ENCODE results near the gene ZACN. TPM values are rescaled to one million over a fixed set of nuclear protein-coding genes. Genes with fewer than 3 reads are reported as not detected.

Gene ZACN
- total and polyA plus RNA-seq, 2 donors (not counting 3 experiments of a cell fraction or from before 2014, with no cell fraction given), result 0.18 TPM; not detected in 1

GRCh38 chr17:76046064-76046463 is 32.9 kb upstream of the ZACN start:
- CTCF ChIA-PET, result interaction anchor here (1.5 to 2.1 kb wide), 2 partner anchors 13 to 32 kb away, joined by 3 to 8 read pairs; no protein-coding TSS in a partner anchor
- H4K20me1 ChIP-seq (replicated peaks; ENCODE audit: control insufficient read depth, extremely low read depth, insufficient read depth, low read length), result no peaks in the 10 kb centered on the region
- no TSS peak for BruUV-seq (replicated peaks)
- H3K36me3 ChIP-seq (ENCODE audit: control insufficient read depth in 2 of 2, extremely low read depth in 1 of 2, insufficient read depth in 2 of 2, low read length in 2 of 2), result peaks cover 19 to 58% of the 10 kb centered on the region in 2 experiments
- intact Hi-C loops (cut with micrococcal nuclease), result no loop called here
- H3K9me1 ChIP-seq (replicated peaks; ENCODE audit: control insufficient read depth, extremely low read depth, insufficient read depth, low read length), result no peaks in the 10 kb centered on the region
- H3K4me2 ChIP-seq (ENCODE audit: insufficient read depth, low read length), result no peak overlapping the region
- FAIRE-seq, result no peak
- no peak for DNase-seq (ENCODE audit: low read depth, low spot score)
- POLR2A ChIA-PET, result no interaction called here
- peaks cover 5% of the 10 kb centered on the region for H3K79me2 ChIP-seq (ENCODE audit: control insufficient read depth, insufficient read depth, low read length)
- no peaks in the 10 kb centered on the region for H3K27me3 ChIP-seq (ENCODE audit: control insufficient read depth in 2 of 2, insufficient read depth in 2 of 2, low read length in 2 of 2)
- no peak overlapping the region for H3K4me3 ChIP-seq (replicated peaks in 1 of 3; ENCODE audit: insufficient read depth in 1 of 3, low read depth in 1 of 3, low read length in 3 of 3)
- H3K9me3 ChIP-seq (replicated peaks; ENCODE audit: control insufficient read depth, insufficient read depth, low read length), result no peaks in the 10 kb centered on the region
- H3K9ac ChIP-seq (replicated peaks; ENCODE audit: extremely low read depth, insufficient read depth, low read length), result no peak overlapping the region
- H3K27ac ChIP-seq (ENCODE audit: insufficient read depth, low read depth, low read length), result no peak overlapping the region
- dilution Hi-C loops (cut with MboI; ENCODE audit: extremely low pct_ligation_motif_present, low sequenced_read_pairs), result no loop called here
- H3K4me1 ChIP-seq (ENCODE audit: control insufficient read depth, extremely low read depth, insufficient read depth, low read length), result no peaks in the 10 kb centered on the region
- no peak overlapping the region for H2AFZ ChIP-seq (ENCODE audit: low read depth, low read length)
- no peak for TF ChIP-seq JUN (IDR thresholded peaks at IDR 0.05; ENCODE audit: borderline replicate concordance, insufficient read depth, insufficient read length, low read depth)
- no peak for TF ChIP-seq EZH2 (IDR thresholded peaks at IDR 0.05; ENCODE audit: borderline replicate concordance, low read depth, low read length, severe bottlenecking)
- no peak for TF ChIP-seq CTCF (IDR thresholded peaks at IDR 0.05; ENCODE audit: extremely low read depth in 1 of 2, insufficient read depth in 1 of 2, low read depth in 1 of 2, low read length in 2 of 2)
- no peak for TF ChIP-seq POLR2A (IDR thresholded peaks at IDR 0.05; ENCODE audit: low read depth, low read length)
- TF ChIP-seq MAX (IDR thresholded peaks at IDR 0.05; ENCODE audit: insufficient read depth, insufficient read length), result no peak
- no peak for TF ChIP-seq FOS (IDR thresholded peaks at IDR 0.05; ENCODE audit: borderline replicate concordance, insufficient read depth, low read length)
- no peak for TF ChIP-seq GATA2 (IDR thresholded peaks at IDR 0.05; ENCODE audit: insufficient read depth, insufficient read length, low read depth, low read length)
- no peak for TF ChIP-seq MYC (IDR thresholded peaks at IDR 0.05; ENCODE audit: low read depth, low read length)

Data from endothelial cell of umbilical vein (primary cell).